Liver (tissue), 3 donors: ENCODE measurements around the gene RBMS3.

Source experiments
- EGR1 ChIP-seq, 2 donors: IDR thresholded peaks; 2 replicates each; pipeline ENCODE4 v1.6.1; 2016 to 2018; ENCODE audit warnings: antibody characterized with exemption in 2 of 2, low read depth in 2 of 2
- FOXA1 ChIP-seq: IDR thresholded peaks from 2 replicates; pipeline ENCODE4 v1.6.1; 2016; ENCODE audit warnings: antibody characterized with exemption
- GABPA ChIP-seq, 2 donors: IDR thresholded peaks in 1 of 2; conservative IDR thresholded peaks in 1 of 2; 2 replicates each; pipeline ENCODE4 v1.6.1; 2016; ENCODE audit warnings: antibody characterized with exemption in 2 of 2, mild to moderate bottlenecking in 1 of 2, moderate library complexity in 1 of 2
- JUND ChIP-seq, 2 donors: IDR thresholded peaks; 2 replicates each; pipeline ENCODE4 v1.6.1; 2016; ENCODE audit warnings: antibody characterized with exemption in 2 of 2
- MAX ChIP-seq: IDR thresholded peaks from 2 replicates; pipeline ENCODE4 v1.6.1; 2016; ENCODE audit warnings: antibody characterized with exemption
- NR2F2 ChIP-seq: IDR thresholded peaks from 2 replicates; pipeline ENCODE4 v1.6.1; 2016; ENCODE audit warnings: antibody characterized with exemption
- RAD21 ChIP-seq, 2 donors: IDR thresholded peaks; 2 replicates each; pipeline ENCODE4 v1.6.1; 2016; ENCODE audit warnings: antibody characterized with exemption in 2 of 2, mild to moderate bottlenecking in 2 of 2
- REST ChIP-seq: IDR thresholded peaks from 2 replicates; pipeline ENCODE4 v1.6.1; 2016; ENCODE audit warnings: antibody characterized with exemption, mild to moderate bottlenecking
- SP1 ChIP-seq: IDR thresholded peaks from 2 replicates; pipeline ENCODE4 v1.6.1; 2018; ENCODE audit warnings: antibody characterized with exemption, mild to moderate bottlenecking
- TAF1 ChIP-seq: conservative IDR thresholded peaks from 2 replicates; pipeline ENCODE4 v1.6.1; 2016; ENCODE audit warnings: antibody characterized with exemption, mild to moderate bottlenecking
- YY1 ChIP-seq: IDR thresholded peaks from 2 replicates; pipeline ENCODE4 v1.6.1; 2016; ENCODE audit warnings: antibody characterized with exemption, mild to moderate bottlenecking
- TF ChIP-seq, protein P1 (sequence below): fragments of 150-350 bp; IDR thresholded peaks from 2 replicates; pipeline ENCODE4 v1.5.1; 2017; ENCODE audit warnings: improper control_type of control experiment, low read depth, low read length; ENCODE audit not compliant: missing input control
- TF ChIP-seq, protein P2 (sequence below): IDR thresholded peaks from 2 replicates; pipeline ENCODE4 v1.6.1; 2016; ENCODE audit warnings: antibody characterized with exemption
- TF ChIP-seq, protein P3 (sequence below): IDR thresholded peaks from 2 replicates; pipeline ENCODE4 v1.6.1; 2016; ENCODE audit warnings: antibody characterized with exemption
- donor health status: healthy.
- donor health status: healthy.

GRCh38 chr3:29697989-29698388 lies 417.1 kb downstream of the RBMS3 start:
- TF ChIP-seq GABPA (IDR thresholded peaks at IDR 0.05 in 1 of 2, conservative IDR thresholded peaks at IDR 0.05 in 1 of 2) (no peak), REST (no peak), YY1 (no peak), SP1 (no peak), JUND (IDR thresholded peaks at IDR 0.05) (no peak), FOXA1 (no peak), RAD21 (IDR thresholded peaks at IDR 0.05) (no peak), MAX (no peak), TAF1 (no peak), EGR1 (IDR thresholded peaks at IDR 0.05; ENCODE audit: low read depth in 2 of 2) (no peak), NR2F2 (no peak)
- TF ChIP-seq, protein P1, sequence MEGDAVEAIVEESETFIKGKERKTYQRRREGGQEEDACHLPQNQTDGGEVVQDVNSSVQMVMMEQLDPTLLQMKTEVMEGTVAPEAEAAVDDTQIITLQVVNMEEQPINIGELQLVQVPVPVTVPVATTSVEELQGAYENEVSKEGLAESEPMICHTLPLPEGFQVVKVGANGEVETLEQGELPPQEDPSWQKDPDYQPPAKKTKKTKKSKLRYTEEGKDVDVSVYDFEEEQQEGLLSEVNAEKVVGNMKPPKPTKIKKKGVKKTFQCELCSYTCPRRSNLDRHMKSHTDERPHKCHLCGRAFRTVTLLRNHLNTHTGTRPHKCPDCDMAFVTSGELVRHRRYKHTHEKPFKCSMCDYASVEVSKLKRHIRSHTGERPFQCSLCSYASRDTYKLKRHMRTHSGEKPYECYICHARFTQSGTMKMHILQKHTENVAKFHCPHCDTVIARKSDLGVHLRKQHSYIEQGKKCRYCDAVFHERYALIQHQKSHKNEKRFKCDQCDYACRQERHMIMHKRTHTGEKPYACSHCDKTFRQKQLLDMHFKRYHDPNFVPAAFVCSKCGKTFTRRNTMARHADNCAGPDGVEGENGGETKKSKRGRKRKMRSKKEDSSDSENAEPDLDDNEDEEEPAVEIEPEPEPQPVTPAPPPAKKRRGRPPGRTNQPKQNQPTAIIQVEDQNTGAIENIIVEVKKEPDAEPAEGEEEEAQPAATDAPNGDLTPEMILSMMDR = no peak
- TF ChIP-seq, protein P2, sequence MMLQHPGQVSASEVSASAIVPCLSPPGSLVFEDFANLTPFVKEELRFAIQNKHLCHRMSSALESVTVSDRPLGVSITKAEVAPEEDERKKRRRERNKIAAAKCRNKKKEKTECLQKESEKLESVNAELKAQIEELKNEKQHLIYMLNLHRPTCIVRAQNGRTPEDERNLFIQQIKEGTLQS = no peak
- TF ChIP-seq, protein P3, sequence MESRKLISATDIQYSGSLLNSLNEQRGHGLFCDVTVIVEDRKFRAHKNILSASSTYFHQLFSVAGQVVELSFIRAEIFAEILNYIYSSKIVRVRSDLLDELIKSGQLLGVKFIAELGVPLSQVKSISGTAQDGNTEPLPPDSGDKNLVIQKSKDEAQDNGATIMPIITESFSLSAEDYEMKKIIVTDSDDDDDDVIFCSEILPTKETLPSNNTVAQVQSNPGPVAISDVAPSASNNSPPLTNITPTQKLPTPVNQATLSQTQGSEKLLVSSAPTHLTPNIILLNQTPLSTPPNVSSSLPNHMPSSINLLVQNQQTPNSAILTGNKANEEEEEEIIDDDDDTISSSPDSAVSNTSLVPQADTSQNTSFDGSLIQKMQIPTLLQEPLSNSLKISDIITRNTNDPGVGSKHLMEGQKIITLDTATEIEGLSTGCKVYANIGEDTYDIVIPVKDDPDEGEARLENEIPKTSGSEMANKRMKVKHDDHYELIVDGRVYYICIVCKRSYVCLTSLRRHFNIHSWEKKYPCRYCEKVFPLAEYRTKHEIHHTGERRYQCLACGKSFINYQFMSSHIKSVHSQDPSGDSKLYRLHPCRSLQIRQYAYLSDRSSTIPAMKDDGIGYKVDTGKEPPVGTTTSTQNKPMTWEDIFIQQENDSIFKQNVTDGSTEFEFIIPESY = no peak
